ENCODE measurements around the gene ENTPD7.
"Not testable (repeated sequence)": the region's sequence is repeated elsewhere in the genome, so short reads cannot be mapped to it uniquely, and the experiment has no call there.

ENTPD7 gene

DNA sequence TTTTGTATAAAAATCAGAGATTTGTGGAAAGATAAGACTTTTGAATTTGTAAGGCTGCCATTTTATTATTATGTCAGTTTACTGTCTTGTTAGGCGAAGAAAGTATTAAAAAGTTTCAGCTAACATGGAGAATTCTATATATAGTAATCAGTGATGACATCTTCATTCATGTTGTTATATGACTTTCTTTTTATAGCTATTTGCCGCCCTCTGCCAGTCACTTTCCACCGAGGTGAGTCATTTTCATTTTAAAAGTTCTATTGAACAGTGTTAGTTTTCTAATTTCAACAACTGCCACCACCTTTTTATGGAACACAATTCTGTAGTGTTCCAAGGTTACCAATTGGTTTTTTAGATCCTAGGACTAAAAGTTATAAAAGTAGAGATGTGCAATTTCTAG, 84.5 kb downstream of the ENTPD7 start:
- TF ChIP-seq, protein P1, sequence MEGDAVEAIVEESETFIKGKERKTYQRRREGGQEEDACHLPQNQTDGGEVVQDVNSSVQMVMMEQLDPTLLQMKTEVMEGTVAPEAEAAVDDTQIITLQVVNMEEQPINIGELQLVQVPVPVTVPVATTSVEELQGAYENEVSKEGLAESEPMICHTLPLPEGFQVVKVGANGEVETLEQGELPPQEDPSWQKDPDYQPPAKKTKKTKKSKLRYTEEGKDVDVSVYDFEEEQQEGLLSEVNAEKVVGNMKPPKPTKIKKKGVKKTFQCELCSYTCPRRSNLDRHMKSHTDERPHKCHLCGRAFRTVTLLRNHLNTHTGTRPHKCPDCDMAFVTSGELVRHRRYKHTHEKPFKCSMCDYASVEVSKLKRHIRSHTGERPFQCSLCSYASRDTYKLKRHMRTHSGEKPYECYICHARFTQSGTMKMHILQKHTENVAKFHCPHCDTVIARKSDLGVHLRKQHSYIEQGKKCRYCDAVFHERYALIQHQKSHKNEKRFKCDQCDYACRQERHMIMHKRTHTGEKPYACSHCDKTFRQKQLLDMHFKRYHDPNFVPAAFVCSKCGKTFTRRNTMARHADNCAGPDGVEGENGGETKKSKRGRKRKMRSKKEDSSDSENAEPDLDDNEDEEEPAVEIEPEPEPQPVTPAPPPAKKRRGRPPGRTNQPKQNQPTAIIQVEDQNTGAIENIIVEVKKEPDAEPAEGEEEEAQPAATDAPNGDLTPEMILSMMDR (IDR thresholded peaks at IDR 0.05; ENCODE audit: extremely low read depth, missing control alignments) = no peak

DNA sequence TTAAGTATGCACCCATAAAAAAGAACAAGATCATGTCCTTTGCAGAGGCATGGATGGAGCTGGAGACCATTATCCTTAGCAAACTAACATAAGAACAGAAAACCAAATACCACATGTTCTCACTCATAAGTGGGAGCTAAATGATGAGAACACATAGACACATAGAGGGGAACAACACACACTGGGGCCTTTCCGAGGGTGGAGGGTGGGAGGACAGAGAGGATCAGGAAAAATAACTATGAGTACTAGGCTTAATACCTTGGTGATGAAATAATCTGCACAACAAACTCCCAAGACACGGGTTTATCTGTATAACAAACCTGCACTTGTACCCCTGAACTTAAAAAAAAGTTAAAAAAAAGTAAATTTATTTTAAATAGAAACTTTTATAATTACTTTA, 86.9 kb downstream of the ENTPD7 start:
- not testable (repeated sequence) for DNase-seq (ENCODE audit: low spot score)

More for the DNA sequence above, 84.5 kb downstream of the ENTPD7 start:
- no peak for DNase-seq (ENCODE audit: low spot score)

DNA sequence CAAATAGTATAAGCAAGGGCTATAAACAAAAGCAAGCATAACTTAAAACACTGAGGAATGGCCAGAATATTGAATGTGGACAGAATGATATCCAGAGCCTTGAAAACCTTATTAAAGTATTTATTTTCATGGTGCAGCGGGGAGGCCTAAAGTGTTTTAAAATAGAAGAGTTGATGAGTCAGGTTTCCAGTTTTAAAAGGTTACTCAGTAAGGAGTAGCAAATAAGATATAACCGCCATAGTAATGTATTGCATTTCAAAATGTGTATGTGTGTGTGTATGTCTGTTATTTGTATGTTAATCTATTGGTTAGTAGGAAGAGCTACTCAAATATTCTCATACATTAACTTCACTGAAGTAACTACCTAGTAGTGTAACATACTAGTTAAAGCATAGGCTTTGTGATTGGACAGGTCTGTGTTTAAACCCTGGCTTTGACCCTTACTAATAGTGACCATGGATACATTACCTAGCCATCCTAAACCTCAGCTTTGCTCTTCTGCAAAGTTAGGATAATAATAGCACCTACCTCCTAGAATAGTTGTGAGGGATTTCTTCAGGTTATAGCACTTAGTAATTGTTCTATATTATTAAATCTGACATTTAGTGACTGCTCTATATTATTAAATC, 89.6 kb downstream of the ENTPD7 start:
- DNase-seq (ENCODE audit: low spot score) = no peak

DNA sequence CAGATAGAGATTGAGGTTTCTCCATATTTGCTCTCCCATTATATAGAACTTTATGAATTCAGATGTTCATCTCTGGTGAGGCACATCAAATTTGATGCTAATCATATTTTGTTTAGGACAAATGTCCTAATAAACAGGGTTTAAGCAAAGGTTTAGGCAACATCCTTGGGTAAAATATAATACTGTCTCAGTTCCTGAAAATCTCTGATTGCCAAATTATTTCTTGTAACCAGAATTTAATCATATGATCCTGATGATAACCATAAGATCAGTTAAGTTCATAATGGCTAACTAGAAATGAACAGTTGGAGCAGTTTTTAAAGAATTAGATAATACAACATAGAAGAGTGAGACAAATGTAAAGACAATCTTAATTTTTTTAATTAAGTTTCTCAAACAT, 91.3 kb downstream of the ENTPD7 start:
- TF ChIP-seq, protein P1 (IDR thresholded peaks at IDR 0.05; ENCODE audit: extremely low read depth, missing control alignments) = no peak
- no peak for DNase-seq (ENCODE audit: low spot score)

More for the DNA sequence above, 89.6 kb downstream of the ENTPD7 start:
- TF ChIP-seq, protein P1 (IDR thresholded peaks at IDR 0.05; ENCODE audit: extremely low read depth, missing control alignments) = no peak

DNA sequence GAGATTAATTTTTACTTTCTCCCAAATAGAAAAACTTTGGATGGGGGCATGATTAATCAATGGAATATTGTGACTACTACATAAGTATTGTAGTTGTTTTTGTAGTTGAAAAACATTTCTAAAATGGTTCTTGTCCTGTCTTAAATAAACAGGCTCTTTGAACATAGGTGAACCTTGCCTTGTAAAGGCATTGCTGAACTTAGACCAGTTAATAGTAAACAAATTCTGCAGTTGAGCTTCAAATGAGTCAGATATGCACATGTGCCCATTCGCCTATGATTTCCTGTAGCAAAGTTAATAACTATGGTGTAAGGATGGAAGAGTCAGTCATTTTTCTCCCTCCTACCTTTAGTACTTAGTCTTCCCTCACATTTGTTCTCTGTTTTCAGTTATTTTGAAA, 95.4 kb downstream of the ENTPD7 start:
- no peak for DNase-seq (ENCODE audit: low spot score)
- TF ChIP-seq, protein P1 (IDR thresholded peaks at IDR 0.05; ENCODE audit: extremely low read depth, missing control alignments) = no peak

Data from GM20000 (cell line).